Testis (tissue), 2 donors: ENCODE results near the gene PLCB1.

Experiments used
- POLR2A ChIP-seq: fragments of 450-650 bp; IDR thresholded peaks from one replicate; pipeline ENCODE4 v1.6.1; 2017; ENCODE audit warnings: antibody characterized with exemption, mild to moderate bottlenecking, moderate library complexity
- TF ChIP-seq, protein P1 (sequence below), 3 experiments: fragments of 450-650 bp in 2 of 3; fragments of 200-600 bp in 1 of 3; sonication (generic) in 1 of 3; IDR thresholded peaks; one replicate each; pipeline ENCODE4 v1.5.1; 2016 to 2019; ENCODE audit warnings: antibody characterized with exemption in 3 of 3, mild to moderate bottlenecking in 2 of 3, moderate library complexity in 1 of 3

DNA sequence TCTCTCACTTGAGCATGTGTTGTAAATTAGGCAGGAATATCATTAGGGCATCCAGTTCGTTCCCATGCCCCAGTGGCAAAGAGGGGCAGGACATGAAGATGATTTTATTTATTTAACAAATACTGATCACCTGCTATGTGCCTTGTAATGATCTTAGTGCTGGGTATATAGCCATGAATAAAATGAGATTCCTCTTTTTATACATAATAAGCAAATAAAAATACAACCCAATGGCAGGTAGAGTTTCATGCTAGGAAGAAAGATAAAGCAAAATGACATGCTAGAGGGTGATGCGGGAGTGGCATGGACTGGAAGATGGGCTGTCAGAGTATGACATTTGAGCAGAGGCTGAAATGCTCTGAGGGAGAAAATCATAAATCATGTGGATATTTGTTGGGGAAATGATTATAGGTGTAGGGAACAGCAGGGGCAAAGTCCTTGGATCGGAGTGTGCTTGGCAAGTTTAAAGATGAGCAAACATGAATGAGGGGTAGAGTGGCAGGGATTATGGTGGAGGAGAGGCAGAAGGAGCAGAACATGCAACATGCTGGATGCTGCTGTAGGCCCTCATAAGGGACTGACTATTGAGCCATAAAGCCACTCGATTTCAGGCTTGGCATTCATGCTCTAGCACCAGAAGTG is 342.1 kb downstream of the PLCB1 start:
- TF ChIP-seq, protein P1, sequence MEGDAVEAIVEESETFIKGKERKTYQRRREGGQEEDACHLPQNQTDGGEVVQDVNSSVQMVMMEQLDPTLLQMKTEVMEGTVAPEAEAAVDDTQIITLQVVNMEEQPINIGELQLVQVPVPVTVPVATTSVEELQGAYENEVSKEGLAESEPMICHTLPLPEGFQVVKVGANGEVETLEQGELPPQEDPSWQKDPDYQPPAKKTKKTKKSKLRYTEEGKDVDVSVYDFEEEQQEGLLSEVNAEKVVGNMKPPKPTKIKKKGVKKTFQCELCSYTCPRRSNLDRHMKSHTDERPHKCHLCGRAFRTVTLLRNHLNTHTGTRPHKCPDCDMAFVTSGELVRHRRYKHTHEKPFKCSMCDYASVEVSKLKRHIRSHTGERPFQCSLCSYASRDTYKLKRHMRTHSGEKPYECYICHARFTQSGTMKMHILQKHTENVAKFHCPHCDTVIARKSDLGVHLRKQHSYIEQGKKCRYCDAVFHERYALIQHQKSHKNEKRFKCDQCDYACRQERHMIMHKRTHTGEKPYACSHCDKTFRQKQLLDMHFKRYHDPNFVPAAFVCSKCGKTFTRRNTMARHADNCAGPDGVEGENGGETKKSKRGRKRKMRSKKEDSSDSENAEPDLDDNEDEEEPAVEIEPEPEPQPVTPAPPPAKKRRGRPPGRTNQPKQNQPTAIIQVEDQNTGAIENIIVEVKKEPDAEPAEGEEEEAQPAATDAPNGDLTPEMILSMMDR (IDR thresholded peaks at IDR 0.05): no peak
- no peak for TF ChIP-seq POLR2A
